Medulla oblongata (tissue), 1 donor: ENCODE measurements around the gene SLC38A10.
"Not testable (repeated sequence)": the region's sequence is repeated elsewhere in the genome, so short reads cannot be mapped to it uniquely, and the experiment has no call there.

ENCODE experiments used
- DNase-seq: peaks from one replicate; pipeline ENCODE4 v3.0.0-alpha.2; 2015; ENCODE audit errors: extremely low spot score

The SLC38A10 gene

DNA sequence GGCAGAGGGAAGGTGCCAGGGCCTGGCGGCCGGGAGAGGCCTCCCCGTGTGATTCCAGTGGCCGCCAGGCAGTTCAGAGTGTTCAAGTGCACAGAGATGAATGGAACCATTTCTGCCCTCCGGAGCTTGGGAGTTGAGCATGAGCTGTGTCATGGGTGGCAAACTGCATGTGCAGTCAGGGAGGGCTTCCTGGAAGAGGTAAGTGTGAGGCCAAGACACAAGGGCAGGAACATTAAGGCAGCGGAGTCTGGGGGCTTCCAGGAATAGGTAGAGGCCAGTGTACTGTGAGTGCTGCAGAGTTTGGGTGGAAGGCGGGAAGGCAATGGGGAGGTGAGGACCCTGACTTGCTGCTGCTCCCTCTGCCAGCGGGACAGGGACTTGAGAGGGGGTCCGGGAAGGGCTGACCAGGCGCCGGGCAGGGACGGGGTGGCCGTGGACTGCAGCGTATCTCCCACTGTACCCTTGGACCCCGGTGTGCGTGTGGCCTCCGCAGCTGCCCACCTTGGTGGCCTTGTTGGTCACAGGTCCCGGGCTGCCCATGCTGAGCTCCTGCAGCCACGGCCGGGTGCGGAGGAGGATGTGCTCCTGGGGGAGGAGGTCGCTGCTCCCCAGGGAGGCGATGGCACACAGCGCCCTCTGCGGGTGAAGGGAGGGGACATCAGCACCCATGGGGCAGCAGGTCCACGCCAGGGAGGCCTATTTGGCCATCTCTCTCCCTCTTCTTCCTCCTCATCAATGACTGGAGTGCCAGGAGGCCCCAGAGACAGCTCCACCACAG lies 64.9 kb downstream of the SLC38A10 start:
- DNase-seq = no peak

DNA sequence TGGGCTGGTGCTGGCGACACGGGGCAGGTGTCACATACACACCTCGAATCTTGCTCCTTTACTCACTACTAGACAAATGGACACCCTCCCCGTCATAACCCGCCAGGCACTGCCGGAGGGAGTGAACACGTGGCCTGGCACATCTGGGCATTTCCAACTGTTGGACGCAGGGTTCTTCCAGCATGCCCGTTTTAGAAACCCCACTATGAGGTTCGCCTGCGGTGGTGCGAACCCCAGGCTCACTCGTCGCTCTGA lies 65.5 kb downstream of the SLC38A10 start:
- no peak for DNase-seq

DNA sequence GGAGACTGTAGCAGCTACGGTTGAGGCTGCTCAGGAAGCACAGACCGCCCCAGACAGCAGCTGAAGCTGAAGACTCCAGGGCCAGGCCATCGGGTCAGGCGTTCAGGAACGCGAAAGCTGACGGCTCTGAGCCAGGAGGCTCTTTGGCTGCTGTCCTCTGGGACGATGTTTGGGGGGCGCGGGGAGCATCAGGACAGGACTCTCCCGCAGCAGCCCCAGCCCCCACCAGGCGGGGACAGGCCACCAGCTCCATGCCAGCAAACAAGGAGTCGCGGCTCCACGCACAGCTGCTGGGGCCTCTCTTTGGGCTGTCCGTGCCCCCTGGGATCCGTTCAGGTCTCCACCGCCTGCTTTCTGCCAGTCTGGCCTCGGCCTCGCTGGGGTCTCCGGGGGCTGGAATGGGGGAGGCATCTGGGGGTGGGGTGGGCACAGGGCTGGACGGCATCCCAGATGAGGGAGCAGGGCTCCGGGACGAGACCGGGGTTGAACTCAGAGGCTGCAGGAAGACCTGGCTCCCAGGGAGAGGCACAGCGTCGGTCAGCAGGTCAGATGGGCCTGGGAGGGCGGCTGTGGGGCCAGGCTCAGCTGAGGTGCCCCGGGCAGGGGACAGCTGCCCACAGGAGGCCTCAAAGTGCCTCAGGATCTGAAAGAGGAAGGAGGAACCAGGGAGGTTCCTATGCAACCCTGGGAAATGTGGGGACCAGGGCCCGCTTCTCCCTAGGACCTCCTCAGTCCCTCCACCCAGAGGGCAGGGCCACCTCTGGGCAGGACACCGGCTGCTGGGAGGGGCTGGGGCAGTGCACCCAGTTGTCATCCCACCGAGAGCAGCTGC lies 66.1 kb downstream of the SLC38A10 start:
- no peak for DNase-seq

DNA sequence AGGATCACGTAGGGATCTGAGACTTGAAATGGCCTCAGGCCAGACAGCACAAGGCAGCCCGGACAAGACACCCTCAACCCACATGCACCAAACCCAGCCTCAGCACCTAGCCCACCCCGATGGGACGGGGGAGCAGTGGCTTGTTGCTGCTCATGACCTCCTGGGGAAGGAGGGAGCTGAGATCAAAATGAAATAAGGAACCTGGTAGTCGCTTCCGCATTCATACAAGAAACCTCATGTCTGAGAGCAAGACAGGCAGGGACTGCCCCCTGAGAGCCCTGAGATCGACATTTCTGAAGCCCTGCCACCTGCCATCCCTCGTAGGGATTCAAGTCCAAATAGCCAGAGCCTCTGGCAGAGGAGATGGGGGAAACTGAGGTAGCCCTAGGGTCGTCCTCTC lies 66.7 kb downstream of the SLC38A10 start:
- peak; percentile 71 for DNase-seq

DNA sequence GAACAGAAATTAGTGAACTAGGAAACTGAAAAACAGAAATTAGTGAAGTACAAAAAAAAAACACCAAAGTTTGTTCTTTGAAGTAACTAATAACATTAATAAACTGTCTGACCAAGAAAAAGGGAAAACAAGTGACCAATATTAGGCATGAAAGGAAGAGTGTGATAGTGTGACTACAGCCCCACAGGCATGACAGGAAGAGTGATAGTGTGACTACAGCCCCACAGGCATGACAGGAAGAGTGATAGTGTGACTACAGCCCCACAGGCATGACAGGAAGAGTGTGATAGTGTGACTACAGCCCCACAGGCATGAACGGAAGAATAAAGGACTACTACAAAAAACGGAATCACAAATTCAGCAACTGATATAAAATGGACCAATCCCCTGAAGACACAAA lies 67.5 kb downstream of the SLC38A10 start:
- not testable (repeated sequence) for DNase-seq

DNA sequence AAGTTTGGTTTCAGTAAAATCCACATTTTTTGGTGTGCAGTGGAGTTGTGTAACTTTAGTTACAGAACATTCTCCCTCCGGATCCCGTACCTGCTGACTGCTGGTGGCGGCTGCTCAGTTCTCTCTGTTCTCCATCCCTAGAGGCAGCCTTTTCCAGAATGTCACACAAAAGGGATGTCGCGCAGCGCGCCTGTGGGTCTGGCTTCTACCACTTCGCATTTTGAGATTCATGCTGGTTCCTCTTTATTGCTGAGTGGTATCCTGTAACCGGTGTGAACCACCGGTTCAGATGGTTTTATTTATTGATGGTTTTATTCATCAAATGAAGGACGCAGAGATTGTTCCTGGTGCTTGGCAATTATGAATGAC lies 71.4 kb downstream of the SLC38A10 start:
- peak; percentile 57 for DNase-seq

DNA sequence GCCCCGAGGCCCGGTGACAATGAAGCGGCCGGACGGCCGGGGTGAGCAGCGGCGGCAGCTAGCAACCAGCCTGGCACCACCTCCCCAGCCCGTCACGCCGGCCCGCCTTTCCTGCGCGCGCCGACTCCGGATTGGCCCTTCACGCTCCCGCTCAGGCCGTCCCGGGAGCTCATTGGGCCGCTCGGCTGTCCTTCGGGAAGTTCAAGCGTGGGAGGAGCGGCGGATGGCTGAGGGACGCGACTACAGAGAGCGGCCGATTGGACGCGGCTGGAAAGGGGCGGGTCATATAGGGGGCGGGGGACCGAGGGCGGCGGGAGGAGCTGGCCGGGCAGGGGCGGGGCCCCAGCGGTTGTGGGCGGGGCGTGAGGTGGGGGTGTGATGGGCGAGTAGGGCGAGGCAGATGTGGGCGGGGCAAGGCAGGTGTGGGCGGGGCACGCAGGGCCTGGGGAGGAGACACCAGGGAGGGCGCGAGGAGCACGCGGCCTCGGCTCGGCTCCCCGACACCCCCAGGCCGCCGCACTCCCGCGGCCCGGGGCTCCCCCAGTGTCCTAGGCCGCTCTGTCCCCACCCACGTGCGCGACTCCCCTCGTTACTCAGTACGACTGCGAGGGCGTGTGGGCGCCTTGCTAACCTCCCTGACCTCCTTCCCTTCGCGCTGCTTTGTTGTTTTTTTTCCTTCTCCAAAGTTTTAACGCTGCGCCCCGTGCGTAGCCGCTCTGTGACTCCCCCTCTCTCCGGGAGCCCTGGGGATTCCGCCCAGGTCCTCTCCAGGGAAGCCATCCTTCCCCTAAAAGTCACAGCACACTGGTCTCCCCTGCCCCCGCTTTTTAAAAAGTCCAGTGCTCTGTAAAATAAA lies 72.0 kb downstream of the SLC38A10 start, which contains the start of gene CEP131:
CEP131 (minus strand) TSS at position 60 of the 856 bp plus-strand sequence. CDS start 2,909 bp downstream, outside the sequence.
- peak; percentile 99 for DNase-seq

DNA sequence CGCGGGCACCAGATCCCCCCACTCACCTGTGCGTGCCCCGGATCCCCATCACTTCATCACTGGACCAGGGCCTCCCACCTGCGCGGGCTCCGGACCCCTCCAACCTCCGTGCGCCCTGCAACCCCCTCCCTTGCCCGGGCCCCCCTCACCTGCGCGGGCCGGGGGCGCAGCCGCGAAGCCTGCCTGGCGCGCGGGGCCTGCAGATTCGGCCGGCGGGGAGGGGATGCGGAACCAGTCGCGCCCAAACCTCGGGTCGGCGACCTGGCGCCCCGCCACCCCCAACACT lies 72.5 kb downstream of the SLC38A10 start:
- no peak for DNase-seq

DNA sequence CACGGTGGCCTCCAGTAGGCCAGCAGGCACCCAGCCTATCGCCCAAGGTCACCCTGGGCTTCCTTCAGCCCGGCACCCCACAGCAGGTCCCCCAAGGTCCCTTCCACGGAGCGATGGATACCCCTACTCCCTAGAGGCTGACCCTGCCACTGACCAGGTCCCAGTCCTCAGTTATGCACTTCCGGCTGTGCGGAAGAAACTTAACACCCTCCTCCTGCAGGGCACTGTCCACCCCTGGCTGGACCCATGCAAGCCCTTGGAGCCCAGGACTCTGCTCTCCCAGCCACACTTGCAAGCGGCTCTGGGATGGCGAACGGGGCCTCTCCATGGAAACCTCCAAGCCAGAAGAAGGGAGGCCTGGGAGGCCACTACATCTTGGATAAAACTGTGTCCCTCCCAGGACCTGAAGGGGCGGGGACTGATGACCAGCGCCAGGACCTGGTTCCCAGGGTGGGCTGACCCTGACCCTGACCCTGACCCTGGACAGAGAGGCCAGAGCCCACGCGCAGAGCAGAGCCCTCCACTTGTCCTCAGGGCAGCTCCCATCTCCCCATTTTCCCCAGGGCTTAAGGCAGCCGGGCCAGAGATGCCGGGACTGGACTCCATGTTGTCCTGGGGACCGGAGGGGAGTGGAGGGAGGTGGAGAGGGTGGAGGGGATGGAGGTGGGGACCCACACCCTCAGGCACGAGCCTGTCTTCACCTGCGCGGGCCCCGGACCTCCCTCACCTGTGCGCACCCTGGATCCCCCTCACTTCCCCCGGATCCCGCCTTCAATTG lies 73.1 kb downstream of the SLC38A10 start:
- no peak for DNase-seq

DNA sequence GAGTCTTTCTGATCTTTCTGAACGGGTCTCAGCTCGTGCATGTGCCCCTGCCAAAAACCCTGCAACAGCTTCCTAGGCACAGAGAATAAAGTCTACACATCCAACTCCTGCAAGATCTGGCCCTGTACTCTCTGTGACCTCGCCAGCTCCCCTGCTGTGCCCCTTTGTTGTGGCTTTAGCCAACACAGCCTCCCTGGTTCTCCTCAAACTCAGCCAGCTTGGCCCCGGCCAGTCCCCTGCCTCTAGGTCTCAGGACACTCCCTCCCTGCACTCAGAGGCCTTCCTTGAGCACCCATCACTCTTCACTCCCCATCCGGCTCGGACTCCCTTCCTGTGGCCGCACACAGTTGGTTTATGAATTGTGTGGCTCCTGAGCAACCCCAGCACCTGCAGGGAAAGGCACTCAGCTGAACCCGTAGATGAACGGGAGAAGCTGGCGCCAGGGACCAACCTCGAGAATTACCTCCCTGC lies 73.7 kb downstream of the SLC38A10 start:
- no peak for DNase-seq

DNA sequence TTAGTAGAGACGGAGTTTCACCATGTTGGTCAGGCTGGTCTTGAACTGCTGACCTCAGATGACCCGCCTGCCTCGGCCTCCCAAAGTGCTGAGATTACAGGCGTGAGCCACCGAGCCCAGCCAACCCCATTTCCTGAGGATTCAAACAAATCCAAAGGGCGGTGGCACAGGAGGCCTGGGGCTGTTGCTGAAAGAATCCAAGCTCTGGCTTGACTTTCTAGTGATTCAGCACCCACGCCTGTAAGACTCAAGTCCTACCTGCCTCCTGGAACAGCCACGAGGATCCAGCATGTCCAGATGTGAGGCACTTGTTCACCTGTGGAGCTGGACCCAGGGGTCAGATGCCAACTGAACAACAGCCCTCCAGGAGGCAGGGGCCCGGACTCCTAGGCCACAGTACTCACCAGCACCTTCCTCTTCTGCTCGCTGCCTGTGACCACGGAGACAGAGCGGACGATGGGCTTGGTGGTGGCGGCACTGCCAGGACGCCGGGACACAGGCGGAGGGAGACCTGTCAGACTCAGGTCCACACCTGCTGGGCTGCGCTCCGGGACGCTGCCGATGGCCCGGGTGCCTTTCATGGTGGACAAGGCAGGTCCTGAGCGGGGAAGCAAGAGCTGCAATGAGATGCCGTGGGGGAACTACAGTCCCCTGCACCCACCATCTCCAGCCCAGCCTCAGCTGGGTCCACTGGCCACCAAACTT lies 75.5 kb downstream of the SLC38A10 start:
- DNase-seq = no peak

DNA sequence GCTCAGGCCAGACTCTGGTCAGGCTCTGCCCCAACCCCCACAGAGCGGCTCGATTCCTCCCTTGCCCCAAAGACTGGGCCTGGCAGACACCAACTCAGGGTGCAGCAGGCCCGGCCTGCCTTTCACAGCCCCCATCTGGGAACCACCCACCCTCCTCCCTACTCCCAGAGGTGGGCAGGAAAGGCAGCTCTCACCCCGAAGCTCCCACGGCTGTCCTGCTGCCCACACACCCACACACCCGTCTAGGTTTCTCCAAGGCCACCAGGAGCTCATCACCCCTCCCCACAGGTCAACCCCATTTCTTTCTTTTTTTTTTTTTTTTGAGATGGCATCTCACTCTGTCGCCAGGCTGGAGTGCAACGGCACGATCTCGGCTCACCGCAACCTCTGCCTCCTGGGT lies 76.1 kb downstream of the SLC38A10 start:
- DNase-seq = no peak

DNA sequence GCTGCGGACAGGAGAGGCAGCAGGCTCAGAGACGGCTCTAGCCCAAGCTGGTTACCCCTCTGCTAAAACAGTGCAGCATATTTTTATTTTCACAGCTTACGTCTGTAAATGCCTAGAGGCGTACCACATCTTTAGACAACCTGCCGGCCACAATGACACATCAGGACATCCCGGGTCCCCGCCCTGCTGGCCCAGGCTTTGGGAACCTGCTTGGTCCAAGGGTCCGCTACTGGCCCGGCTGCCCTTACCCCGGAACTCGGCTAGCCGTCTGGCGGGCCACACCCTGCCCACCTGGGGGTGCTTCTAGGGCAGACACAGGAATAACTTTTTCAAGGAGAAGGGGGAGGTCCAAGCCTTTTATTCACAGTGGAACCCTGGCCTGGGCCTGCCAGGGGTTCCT lies 76.6 kb downstream of the SLC38A10 start:
- DNase-seq = no peak

DNA sequence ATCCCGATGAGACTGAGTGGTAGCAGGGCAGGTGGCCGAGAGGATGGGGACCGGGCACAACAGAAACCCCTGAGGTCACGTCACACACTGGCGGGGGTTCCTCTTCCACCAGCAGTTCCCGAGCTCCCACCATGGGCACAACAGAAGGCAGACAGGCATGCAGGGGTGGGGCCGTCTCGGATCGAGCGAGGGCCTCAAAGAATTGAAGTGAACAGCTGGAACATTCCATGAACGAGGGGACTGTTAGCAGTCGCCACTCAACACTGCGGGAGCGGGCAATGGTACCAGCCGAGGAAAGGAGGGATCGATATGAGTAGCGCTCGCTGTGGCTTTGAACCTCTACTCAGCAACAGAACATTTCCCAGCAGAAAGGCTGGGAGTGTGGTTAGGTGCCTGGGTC lies 77.6 kb downstream of the SLC38A10 start:
- DNase-seq = no peak

DNA sequence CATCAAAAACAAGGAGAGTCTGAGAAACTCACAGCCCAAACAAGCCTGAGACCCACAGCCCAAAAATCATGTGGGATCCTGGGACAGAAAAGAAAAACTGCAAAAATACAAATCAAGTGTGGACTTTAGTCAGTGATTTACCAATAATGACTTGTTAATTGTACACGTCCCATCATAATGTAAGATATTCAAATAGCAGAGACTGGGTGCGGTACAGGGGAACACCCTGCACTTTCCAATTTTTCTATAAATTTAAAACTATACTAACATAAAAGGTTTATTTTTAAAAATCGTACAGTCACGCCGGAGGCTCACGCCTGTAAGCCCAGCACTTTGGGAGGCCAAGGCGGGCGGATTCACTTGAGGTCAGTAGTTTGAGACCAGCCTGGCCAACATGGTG lies 81.1 kb downstream of the SLC38A10 start:
- no peak for DNase-seq

DNA sequence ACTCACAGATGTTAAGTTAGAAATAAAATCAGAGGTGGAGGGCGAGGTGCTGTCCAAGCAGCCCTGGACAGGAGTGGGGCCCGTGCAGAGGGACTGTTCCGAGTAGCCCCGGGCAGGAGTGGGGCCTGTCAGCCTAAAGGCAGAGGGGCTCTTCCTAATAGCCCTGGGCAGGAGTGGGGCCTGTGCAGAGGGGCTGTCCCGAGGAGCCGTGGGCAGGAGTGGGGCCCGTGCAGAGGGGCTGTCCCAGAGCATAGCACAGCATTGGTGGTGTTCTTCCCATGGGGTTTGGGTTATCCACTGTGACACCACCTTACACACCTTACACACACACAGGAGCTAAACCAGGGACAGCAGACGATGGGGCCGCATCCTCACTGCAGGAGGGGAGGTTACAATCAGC lies 82.7 kb downstream of the SLC38A10 start:
- no peak for DNase-seq

DNA sequence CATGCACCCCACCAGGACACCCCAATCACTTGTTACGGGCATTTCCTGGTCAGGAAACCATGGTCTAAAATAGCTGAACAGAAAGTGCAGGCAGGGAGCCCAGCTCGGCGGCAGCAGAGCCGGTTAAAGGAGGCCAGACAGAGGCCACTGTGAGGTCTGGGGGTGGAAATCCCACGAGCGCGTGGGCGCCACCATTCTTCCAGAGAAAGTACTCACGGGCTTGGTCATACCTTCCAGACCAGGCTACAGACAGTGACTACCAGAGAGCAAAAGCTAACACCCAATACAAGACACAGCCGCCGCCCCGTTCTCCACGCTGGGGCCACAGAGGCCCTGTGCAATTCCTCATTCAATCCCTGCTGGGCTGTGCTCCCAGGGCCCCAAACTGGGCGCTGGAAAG lies 84.2 kb downstream of the SLC38A10 start:
- no peak for DNase-seq

DNA sequence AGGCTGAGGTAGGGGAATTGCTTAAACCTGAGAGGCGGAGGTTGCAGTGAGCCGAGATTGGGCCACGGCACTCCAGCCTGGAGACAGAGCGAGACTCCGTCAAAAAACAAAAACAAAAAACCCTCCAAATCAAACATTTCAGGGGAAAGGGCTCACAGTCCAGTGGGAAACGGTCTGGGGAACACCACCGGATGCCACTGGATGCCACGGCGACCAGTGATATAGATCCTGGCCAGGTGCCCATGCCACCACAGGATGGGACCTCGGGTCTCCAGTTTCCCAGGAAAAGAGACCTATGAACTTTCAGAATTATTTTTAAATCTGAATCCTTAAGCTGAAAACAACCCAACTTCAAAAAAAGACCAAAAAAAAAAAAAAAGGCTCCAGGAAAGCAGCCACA lies 84.6 kb downstream of the SLC38A10 start:
- no peak for DNase-seq

DNA sequence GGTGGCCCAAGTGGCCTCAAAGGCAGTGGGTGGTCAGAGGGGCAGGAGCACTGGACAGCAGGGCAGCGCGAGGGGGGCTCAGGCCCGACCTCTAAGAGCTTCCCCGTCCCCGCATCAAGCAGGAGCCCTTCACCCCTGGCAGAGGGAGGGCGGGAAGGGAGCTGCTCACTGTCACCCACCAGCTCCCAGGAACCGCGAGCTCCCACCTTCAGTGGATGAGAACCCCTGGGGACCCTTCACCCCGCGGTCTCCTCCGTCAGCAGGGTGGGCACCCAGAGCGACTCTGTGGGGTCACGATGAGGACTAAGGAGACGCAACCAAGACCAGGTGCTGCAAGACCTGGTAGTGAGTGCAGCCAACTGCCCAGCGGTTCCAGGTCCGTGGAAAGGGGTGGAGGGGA lies 86.0 kb downstream of the SLC38A10 start:
- no peak for DNase-seq

DNA sequence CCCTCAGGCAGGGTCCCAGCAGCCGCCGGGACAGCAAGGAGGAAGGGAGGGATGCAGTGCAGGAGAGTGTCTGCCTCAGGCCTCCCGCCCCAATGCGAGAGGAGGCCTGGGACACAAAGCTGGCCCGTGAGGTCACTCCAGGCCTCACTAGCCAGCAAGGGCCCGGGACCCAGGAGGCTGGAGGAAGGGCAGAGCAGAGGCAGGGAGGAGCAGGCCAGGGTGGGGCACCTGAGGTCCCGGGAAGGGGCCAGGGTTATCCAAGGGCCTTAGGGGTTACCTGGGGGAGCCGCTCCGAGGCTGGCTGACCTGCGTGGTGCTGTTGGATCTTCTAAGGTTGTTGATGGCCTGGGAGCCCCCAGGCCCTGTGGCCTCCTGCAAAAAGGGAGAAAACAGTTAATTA lies 86.5 kb downstream of the SLC38A10 start:
- DNase-seq = no peak
